Neural crest cell (in vitro differentiated cells): ENCODE measurements around the gene POPDC2. TPM values are rescaled to one million over a fixed set of nuclear protein-coding genes. Genes with fewer than 3 reads are reported as not detected.

ENCODE experiments used
- DNase-seq: peaks from one replicate; pipeline ENCODE4 v3.0.0; 2021; ENCODE audit warnings: low read depth, mixed read lengths, low spot score
- H3K27ac Mint-ChIP-seq: one replicate; pipeline ENCODE4 v1.8.0; 2021; ENCODE audit warnings: mild to moderate bottlenecking, mixed read lengths; ENCODE audit not compliant: unreplicated experiment
- H3K27me3 Mint-ChIP-seq: 2 replicates; pipeline ENCODE4 v1.8.0; 2021; ENCODE audit warnings: low read depth, mild to moderate bottlenecking, mixed read lengths
- H3K36me3 Mint-ChIP-seq: 2 replicates; pipeline ENCODE4 v1.8.0; 2021; ENCODE audit warnings: low read depth, mild to moderate bottlenecking, mixed read lengths
- H3K4me1 Mint-ChIP-seq: 2 replicates; pipeline ENCODE4 v1.8.0; 2021; ENCODE audit warnings: mixed read lengths
- H3K4me3 Mint-ChIP-seq: one replicate; pipeline ENCODE4 v1.8.0; 2021; ENCODE audit warnings: mild to moderate bottlenecking, mixed read lengths
- H3K9me3 Mint-ChIP-seq: 2 replicates; pipeline ENCODE4 v1.8.0; 2021; ENCODE audit warnings: mixed read lengths
- total RNA-seq: library from RNA; stranded (reverse); gene quantifications from 2 replicates; pipeline ENCODE4 v1.2.1, GENCODE V29; 2021
- TF ChIP-seq, protein P1 (sequence below): fragments of 200-600 bp; sonication (generic); conservative IDR thresholded peaks from 2 replicates; pipeline ENCODE4 v1.5.0; 2021; ENCODE audit warnings: antibody characterized with exemption, mild to moderate bottlenecking

The POPDC2 gene
- total RNA-seq, 1 donor from 2014 or later, result 2.8 TPM

GRCh38 chr3:119604878-119605277 is 55.5 kb downstream of the POPDC2 start:
- Mint-ChIP-seq H3K4me1 (peaks cover 4% of the 10 kb centered on the region), H3K4me3 (no peak overlapping the region), H3K36me3 (no peaks in the 10 kb centered on the region), H3K9me3 (peaks cover 3% of the 10 kb centered on the region), H3K27ac (no peak overlapping the region), H3K27me3 (no peaks in the 10 kb centered on the region)
- DNase-seq, result no peak
- TF ChIP-seq, protein P1, sequence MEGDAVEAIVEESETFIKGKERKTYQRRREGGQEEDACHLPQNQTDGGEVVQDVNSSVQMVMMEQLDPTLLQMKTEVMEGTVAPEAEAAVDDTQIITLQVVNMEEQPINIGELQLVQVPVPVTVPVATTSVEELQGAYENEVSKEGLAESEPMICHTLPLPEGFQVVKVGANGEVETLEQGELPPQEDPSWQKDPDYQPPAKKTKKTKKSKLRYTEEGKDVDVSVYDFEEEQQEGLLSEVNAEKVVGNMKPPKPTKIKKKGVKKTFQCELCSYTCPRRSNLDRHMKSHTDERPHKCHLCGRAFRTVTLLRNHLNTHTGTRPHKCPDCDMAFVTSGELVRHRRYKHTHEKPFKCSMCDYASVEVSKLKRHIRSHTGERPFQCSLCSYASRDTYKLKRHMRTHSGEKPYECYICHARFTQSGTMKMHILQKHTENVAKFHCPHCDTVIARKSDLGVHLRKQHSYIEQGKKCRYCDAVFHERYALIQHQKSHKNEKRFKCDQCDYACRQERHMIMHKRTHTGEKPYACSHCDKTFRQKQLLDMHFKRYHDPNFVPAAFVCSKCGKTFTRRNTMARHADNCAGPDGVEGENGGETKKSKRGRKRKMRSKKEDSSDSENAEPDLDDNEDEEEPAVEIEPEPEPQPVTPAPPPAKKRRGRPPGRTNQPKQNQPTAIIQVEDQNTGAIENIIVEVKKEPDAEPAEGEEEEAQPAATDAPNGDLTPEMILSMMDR, result no peak

DNA sequence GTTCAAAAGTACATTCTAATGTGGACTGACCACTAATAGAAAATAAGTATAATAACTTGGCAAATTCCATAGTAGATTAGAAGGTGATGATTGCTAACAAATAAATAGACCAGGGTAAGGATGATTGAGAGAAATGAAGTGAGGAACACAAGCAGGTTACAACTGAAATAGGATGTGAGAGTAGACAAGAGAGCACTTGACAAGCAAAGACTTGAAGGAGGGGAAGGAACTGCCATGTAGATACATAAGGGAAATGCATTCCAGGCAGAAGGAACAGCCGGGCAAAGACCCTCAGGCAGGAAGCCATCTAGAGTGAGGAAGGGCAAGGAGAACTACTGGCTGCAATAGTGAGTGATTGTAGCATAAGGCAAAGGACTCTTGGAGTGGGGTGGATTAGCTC is 57.7 kb downstream of the POPDC2 start:
- Mint-ChIP-seq H3K27ac (no peak overlapping the region), H3K27me3 (no peaks in the 10 kb centered on the region), H3K9me3 (peaks cover 3% of the 10 kb centered on the region), H3K4me1 (no peaks in the 10 kb centered on the region), H3K36me3 (no peaks in the 10 kb centered on the region), H3K4me3 (no peak overlapping the region)
- TF ChIP-seq, protein P1, result no peak
- DNase-seq, result no peak

- Mint-ChIP-seq H3K36me3 (no peaks in the 10 kb centered on the region), H3K27me3 (no peaks in the 10 kb centered on the region), H3K27ac (no peak overlapping the region), H3K9me3 (peaks cover 3% of the 10 kb centered on the region), H3K4me1 (no peaks in the 10 kb centered on the region), H3K4me3 (no peak overlapping the region)
- DNase-seq, result no peak
- TF ChIP-seq, protein P1, result no peak
Observed at GRCh38 chr3:119601154-119601553, 59.2 kb downstream of the POPDC2 start.

DNA sequence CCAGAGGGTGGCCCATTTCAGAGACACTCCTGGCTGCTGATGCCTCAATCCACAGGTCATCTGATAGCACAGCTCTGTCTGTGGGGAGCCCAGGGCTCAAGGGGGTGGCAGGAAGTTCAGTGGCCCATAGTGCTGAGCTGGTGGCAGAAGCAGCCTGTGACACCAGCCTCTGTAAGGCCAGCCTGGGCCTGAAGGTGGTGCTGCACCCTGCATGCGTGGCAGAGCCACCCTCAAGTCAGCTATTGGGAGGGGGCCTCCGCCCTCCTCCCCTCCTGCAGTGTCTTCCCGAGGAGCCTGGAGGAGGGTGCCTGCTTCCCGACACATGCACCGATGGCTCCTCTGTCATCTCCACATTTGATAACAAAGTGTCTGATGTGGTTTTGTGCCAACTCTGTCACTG is 59.7 kb downstream of the POPDC2 start:
- Mint-ChIP-seq H3K9me3 (peaks cover 3% of the 10 kb centered on the region), H3K27me3 (no peaks in the 10 kb centered on the region), H3K27ac (no peak overlapping the region), H3K4me3 (no peak overlapping the region), H3K4me1 (no peaks in the 10 kb centered on the region), H3K36me3 (no peaks in the 10 kb centered on the region)
- TF ChIP-seq, protein P1, result peak; percentile 27
- no peak for DNase-seq

DNA sequence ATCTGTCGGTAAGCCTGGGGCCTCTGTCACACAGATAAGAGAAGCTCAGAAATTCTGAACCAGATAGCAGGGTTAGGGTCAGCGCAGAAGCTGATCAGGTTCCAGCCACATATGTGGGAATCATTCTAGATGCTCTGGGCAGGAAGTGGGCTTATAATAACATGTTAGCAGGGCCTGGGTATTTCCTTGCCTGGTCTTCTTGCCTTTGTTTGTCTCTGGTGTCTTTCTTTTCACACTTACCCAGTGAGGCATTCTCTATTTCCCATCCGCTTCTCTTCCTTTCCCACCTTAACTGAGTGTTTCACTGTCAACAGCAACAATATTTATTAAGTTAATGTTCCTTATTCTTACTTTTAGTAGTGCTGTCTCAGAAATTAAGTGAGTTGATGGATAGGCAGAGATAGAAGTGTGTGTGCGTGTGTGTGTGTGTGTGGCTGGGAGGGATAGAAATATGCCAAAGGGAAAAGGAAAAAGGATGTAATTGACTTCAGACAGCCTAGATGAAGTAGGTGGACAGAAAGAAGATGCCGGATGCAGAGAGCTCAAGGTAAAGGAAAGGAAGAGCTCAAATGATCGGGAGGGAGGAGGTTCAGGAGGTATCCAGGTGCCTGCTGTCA is 60.7 kb downstream of the POPDC2 start:
- H3K27me3 Mint-ChIP-seq, result no peaks in the 10 kb centered on the region
- no peak overlapping the region for H3K27ac Mint-ChIP-seq
- TF ChIP-seq, protein P1, result no peak
- no peak overlapping the region for H3K4me3 Mint-ChIP-seq
- peaks cover 3% of the 10 kb centered on the region for H3K9me3 Mint-ChIP-seq
- no peaks in the 10 kb centered on the region for H3K36me3 Mint-ChIP-seq
- H3K4me1 Mint-ChIP-seq, result no peaks in the 10 kb centered on the region
- DNase-seq, result no peak
